Left forelimb (tissue), 1 donor: Measurements from ENCODE around the gene HAUS5.

Source experiments
- DNase-seq: peaks from one replicate; pipeline ENCODE4 v3.0.0-alpha.2; 2018; ENCODE audit warnings: low spot score

The HAUS5 gene

DNA sequence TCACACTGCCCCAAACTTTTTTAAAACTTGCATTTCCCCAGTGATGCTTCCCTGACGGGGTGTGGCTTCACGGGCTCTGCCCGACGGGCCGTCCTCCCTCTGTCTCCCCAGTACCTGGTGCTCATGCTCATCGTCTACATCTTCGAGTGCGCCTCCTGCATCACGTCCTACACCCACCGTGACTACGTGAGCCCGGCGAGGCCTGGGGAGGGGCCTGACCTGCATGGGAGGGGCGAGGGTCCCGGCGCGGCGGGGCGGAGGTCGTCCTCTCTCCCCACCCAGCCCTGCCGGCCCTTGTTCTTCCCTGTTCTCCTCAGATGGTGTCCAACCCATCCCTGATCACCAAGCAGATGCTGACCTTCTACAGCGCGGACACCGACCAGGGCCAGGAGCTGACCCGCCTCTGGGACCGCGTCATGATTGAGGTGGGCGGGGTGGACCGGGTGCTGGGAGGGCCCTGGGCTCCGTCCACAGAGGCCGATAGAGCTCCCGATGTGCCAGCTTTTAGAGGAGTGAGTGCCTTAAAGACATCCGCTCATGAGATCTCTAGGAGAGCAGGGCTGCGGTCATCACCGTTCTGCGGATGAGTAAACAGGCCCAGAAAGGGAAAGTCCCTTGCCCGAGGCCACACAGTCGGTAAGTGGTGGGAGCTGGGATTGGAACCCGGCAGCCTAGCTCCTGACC, 60.7 kb downstream of the HAUS5 start:
- DNase-seq = no peak
